Panc1 (cell line): Measurements from ENCODE around the gene DENND1B. TPM values are rescaled to one million over a fixed set of nuclear protein-coding genes. Genes with fewer than 3 reads are reported as not detected.

Source experiments
- ATAC-seq: fragments of 200-7000 bp; cut with Tn5 transposase; 2 replicates; pipeline ENCODE4 v1.9.1; 2020; ENCODE audit warnings: mild to moderate bottlenecking, moderate library complexity
- BruUV-seq: library from RNA; stranded (reverse); fragments of 400-500 nt; replicated peaks from 2 replicates; lab custom pipeline; 2021; lab: Mats Ljungman, UMichigan
- CTCF ChIA-PET: fragments of 300-600 bp; sonication (Branson Sonifier 250); formaldehyde crosslinking; loops from one replicate; lab custom pipeline; 2022; ENCODE audit warnings: antibody characterized with exemption; lab: Charles Lee
- POLR2A ChIA-PET: fragments of 300-600 bp; sonication (Branson Sonifier 250); formaldehyde crosslinking; loops from one replicate; lab custom pipeline; 2022; ENCODE audit warnings: antibody characterized with exemption; lab: Charles Lee
- DNase-seq: peaks from one replicate; pipeline ENCODE4 v3.0.0-alpha.2; 2010; ENCODE audit warnings: low read depth, low spot score
- H3K27ac ChIP-seq: 2 replicates; pipeline ENCODE4 v1.5.1; 2011; ENCODE audit warnings: mild to moderate bottlenecking, low read length, inconsistent platforms
- H3K27me3 ChIP-seq: fragments of 200-500 bp; sonication (Bioruptor generic); 2 replicates; pipeline ENCODE4 v1.6.0; 2014; ENCODE audit warnings: low read length, inconsistent platforms; ENCODE audit not compliant: control insufficient read depth, insufficient read depth
- H3K36me3 ChIP-seq: fragments of 200-500 bp; sonication (Bioruptor generic); 2 replicates; pipeline ENCODE4 v1.5.1; 2014; ENCODE audit warnings: inconsistent platforms, mild to moderate bottlenecking, low read length, moderate library complexity; ENCODE audit not compliant: control insufficient read depth, insufficient read depth
- H3K4me1 ChIP-seq: 2 replicates; pipeline ENCODE4 v1.5.1; 2011; ENCODE audit warnings: inconsistent platforms, mild to moderate bottlenecking, low read length, moderate library complexity; ENCODE audit not compliant: control insufficient read depth, insufficient read depth
- H3K4me3 ChIP-seq, 2 experiments: 2 replicates each; pipeline ENCODE4 v1.5.1; 2011 to 2012; ENCODE audit warnings: low read depth in 2 of 2, low read length in 2 of 2, mild to moderate bottlenecking in 2 of 2, inconsistent platforms in 1 of 2, moderate library complexity in 1 of 2
- H3K9me3 ChIP-seq: fragments of 200-500 bp; sonication (Bioruptor generic); 2 replicates; pipeline ENCODE4 v1.5.1; 2014; ENCODE audit warnings: low read depth, mild to moderate bottlenecking, inconsistent platforms, low read length, moderate library complexity; ENCODE audit not compliant: control insufficient read depth, insufficient read depth
- CTCF ChIP-seq: fragments of 450-650 bp; IDR thresholded peaks from 2 replicates; pipeline ENCODE4 v1.5.1; 2017; ENCODE audit warnings: mild to moderate bottlenecking
- POLR2AphosphoS5 ChIP-seq: IDR thresholded peaks from 2 replicates; pipeline ENCODE4 v1.6.1; 2012; ENCODE audit warnings: mild to moderate bottlenecking, low read depth, low read length, moderate library complexity
- REST ChIP-seq, 2 experiments: IDR thresholded peaks; 2 replicates each; pipeline ENCODE4 v1.6.1; 2011 to 2012; ENCODE audit warnings: low read depth in 2 of 2, control low read depth in 1 of 2, low read length in 1 of 2, mild to moderate bottlenecking in 1 of 2, moderate library complexity in 1 of 2; ENCODE audit not compliant: insufficient read depth in 1 of 2
- SIN3A ChIP-seq: IDR thresholded peaks from 2 replicates; pipeline ENCODE4 v1.6.1; 2012; ENCODE audit warnings: low read depth, mild to moderate bottlenecking, low read length, moderate library complexity, borderline replicate concordance; ENCODE audit not compliant: insufficient read depth
- TCF7L2 ChIP-seq: IDR thresholded peaks from 2 replicates; pipeline ENCODE4 v1.6.1; 2011; ENCODE audit warnings: mild to moderate bottlenecking, low read depth, low read length, inconsistent platforms
- in situ Hi-C: cut with HindIII; loops from 2 replicates; pipeline ENCODE4 v1.10.0; 2016; ENCODE audit warnings: low sequenced_read_pairs, low pct_unique_long_range_greater_than_20kb
- intact Hi-C: fragments of 100-400 bp; cut with micrococcal nuclease; formaldehyde crosslinking; loops from one replicate; pipeline ENCODE4 v1.10.0; 2022; ENCODE audit not compliant: unreplicated experiment
- total RNA-seq: library from RNA; stranded (reverse); gene quantifications from one replicate; pipeline ENCODE4 v1.2.1, GENCODE V29; 2021; ENCODE audit not compliant: unreplicated experiment

The DENND1B gene
- total RNA-seq, 1 experiment from 2014 or later, result 7.7 TPM

GRCh38 chr1:197559244-197559643 lies 216.0 kb downstream of the DENND1B start:
- BruUV-seq, result no TSS peak
- in situ Hi-C loops (no loop called here), intact Hi-C loops (no loop called here)
- no peak for DNase-seq
- Histone ChIP-seq H3K27me3 (no peaks in the 10 kb centered on the region), H3K27ac (no peak overlapping the region), H3K36me3 (no peaks in the 10 kb centered on the region), H3K4me3 (no peak overlapping the region), H3K4me1 (no peaks in the 10 kb centered on the region), H3K9me3 (no peaks in the 10 kb centered on the region)
- no peak for TF ChIP-seq TCF7L2
- TF ChIP-seq SIN3A, result no peak
- TF ChIP-seq CTCF, result no peak
- no peak for TF ChIP-seq REST (IDR thresholded peaks at IDR 0.05; ENCODE audit: insufficient read depth in 1 of 2, low read depth in 2 of 2, low read length in 1 of 2)
- no peak for TF ChIP-seq POLR2AphosphoS5
- ChIA-PET POLR2A (no interaction called here), CTCF (no interaction called here)
- no peak for ATAC-seq

GRCh38 chr1:197557302-197557701 lies 218.0 kb downstream of the DENND1B start:
- intact Hi-C loops, result no loop called here
- Histone ChIP-seq H3K4me3 (no peak overlapping the region), H3K9me3 (no peaks in the 10 kb centered on the region), H3K27me3 (no peaks in the 10 kb centered on the region), H3K4me1 (no peaks in the 10 kb centered on the region), H3K27ac (no peak overlapping the region), H3K36me3 (no peaks in the 10 kb centered on the region)
- ChIA-PET CTCF (no interaction called here), POLR2A (no interaction called here)
- DNase-seq (peak; percentile 4), ATAC-seq (no peak)
- BruUV-seq, result no TSS peak
- in situ Hi-C loops, result no loop called here
- TF ChIP-seq REST (IDR thresholded peaks at IDR 0.05; ENCODE audit: insufficient read depth in 1 of 2, low read depth in 2 of 2, low read length in 1 of 2) (no peak), CTCF (no peak), SIN3A (no peak), POLR2AphosphoS5 (no peak), TCF7L2 (no peak)
